ENCODE results near the gene HCAR1. TPM values are rescaled to one million over a fixed set of nuclear protein-coding genes. Genes with fewer than 3 reads are reported as not detected.

The HCAR1 gene, protein sequence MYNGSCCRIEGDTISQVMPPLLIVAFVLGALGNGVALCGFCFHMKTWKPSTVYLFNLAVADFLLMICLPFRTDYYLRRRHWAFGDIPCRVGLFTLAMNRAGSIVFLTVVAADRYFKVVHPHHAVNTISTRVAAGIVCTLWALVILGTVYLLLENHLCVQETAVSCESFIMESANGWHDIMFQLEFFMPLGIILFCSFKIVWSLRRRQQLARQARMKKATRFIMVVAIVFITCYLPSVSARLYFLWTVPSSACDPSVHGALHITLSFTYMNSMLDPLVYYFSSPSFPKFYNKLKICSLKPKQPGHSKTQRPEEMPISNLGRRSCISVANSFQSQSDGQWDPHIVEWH
- total RNA-seq = 0.11 and 0.31 TPM in 2 replicates

DNA sequence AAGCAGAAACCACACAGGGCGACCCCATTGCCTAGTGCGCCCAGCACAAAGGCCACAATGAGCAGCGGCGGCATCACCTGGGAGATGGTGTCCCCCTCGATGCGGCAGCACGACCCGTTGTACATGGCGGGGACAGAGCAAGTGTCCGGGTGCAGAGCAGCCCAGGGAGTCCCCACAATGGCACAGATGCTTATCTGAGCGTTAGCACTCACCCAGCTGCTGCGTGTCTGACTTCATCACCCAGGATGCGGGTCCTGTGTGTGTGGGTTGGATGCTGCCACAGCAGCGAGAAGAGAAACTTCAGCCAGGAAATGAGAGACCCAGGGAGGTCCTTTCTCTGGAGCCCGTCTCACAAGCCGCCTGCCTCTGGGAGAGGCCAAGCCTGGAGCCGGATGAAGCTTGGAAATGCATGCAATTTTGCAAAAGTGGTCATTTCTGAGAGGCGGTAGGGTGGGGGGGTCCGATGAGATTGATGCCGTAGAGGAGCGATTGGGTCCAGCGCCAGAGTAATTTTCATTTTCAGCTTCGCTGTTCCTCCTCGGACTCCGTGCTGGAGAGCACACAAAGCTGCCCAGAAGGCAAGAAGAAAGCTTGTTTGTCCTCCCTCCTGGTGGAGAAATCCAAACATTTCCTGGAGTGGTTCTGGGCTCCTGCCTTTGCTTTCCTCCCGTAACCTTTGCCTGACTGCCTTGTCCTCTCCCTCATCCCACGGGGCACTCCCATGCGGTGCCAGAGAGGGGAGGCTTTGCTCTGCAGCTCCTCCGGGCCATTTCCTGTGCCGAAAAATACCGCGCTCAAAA lies at the start of gene HCAR1:
Gene HCAR1 (minus strand): TSS at position 630 of the 800 bp plus-strand sequence. CDS start 505 bp downstream, at position 125.

DNA sequence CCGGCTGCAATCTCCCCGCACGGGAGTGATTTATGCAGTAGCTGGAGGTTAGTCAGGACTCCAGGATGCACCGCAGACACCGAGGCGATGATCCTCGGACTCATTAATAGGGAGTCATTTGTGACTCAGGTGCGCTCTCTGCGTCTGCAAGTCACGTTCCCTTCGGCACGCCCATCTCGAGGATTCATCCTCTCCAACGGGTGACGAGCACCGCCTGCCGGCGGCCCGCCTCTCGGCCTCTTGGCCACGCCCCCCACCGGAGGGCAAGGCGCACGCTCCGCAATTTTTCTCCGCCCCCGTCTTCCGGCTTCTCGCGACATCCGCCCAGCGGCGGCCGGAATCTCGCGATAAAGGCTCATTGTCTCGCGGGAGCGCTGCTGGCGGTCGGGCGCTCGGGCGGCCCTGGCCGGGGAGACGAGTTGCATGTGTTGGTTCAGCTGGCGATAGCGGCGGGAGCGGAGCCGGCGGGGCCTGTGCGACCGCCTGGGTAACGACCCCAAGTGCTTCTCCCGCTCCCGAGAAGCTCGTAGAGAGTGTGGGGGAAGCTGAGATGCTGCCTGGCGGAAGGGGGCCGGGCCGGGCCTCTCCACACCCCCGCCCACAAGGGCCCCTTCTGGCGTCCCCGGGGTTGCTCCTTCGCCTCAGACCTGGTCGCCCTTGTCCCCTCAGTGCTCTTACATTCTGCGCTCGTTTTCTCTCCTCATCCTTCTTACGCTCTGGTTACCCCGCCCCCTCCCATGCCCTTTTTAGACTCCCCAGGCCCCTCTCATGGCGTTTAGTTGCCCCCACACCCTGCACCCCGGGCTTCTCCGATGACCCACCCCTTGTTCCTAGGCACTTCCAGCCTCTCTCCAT lies 22.0 kb upstream of the HCAR1 start, which contains the start of gene DENR:
Gene DENR (plus strand): TSS at position 361 of the 855 bp plus-strand sequence. CDS start 878 bp downstream, outside the sequence.

DNA sequence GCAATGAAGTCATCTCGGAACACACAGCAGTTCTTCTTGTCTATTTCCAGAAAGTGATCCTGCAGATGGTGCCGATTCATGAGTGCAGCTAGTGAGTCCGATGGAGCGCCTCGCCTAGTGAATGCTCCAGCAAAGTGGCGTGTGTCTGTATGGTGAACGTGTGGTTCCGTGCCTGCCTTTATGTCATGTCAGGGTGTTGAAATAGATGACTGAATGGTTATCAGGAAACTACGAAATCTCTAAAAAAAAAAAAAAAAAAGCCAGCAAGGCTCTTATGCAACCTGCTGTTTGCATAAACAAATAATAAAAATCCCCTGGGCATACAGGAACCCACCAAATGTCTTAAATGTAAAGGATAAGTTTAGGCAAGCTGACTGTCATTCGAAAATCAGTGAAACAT lies 14.0 kb downstream of the HCAR1 start, which contains the start of gene HCAR3:
Gene HCAR3 (minus strand): TSS at position 154 of the 400 bp plus-strand sequence. CDS start 74 bp downstream, at position 80.

DNA sequence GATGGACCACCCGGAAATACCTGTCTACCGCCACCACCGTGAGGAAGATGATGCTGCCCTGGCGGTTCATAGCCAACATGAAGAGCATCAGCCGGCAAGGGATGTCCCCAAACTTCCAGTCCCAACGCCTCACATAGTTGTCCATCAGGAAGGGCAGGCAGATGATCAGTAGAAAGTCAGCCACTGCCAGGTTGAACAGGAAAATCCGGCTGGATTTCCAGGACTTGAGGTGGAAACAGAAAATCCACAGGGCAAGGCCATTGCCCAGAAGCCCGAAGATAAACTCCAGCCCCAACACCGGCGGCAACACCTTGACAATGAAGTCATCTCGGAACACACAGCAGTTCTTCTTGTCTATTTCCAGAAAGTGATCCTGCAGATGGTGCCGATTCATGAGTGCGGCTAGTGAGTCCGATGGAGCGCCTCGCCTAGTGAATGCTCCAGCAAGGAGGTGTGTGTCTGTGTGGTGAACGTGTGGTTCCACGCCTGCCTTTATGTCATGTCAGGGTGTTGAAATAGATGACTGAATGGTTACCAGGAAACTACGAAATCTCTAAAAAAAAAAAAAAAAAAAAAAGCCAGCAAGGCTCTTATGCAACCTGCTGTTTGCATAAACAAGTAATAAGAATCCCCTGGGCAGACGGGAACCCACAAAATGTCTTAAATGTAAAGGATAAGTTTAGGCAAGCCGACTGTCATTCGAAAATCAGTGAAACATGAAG lies 27.6 kb downstream of the HCAR1 start, which contains the start of gene HCAR2:
Gene HCAR2 (minus strand): TSS at position 468 of the 722 bp plus-strand sequence. CDS start 74 bp downstream, at position 394.

Other genes starting within 250 kb of the HCAR1 start
- 13.4 and 15.7 TPM in 2 replicates for gene ZCCHC8, start 229.9 kb downstream of the HCAR1 start, total RNA-seq
- gene RSRC2, start 203.9 kb downstream of the HCAR1 start, total RNA-seq = 24.6 and 31.4 TPM in 2 replicates
- gene KNTC1, start 203.6 kb downstream of the HCAR1 start, total RNA-seq = 16.1 and 28.1 TPM in 2 replicates
- 0.61 and 2.1 TPM in 2 replicates for gene HCAR2, start 27.5 kb downstream of the HCAR1 start, total RNA-seq
- 1.4 and 4.3 TPM in 2 replicates for gene HCAR3, start 14.0 kb downstream of the HCAR1 start, total RNA-seq
- 30.9 and 33.2 TPM in 2 replicates for gene DENR, start 22.0 kb upstream of the HCAR1 start, total RNA-seq
- gene CCDC62, start 43.7 kb upstream of the HCAR1 start, total RNA-seq = 0.23 TPM in 2 replicates
- 43.9 and 47.3 TPM in 2 replicates for gene HIP1R, start 104.6 kb upstream of the HCAR1 start, total RNA-seq
- 53.7 and 59.2 TPM in 2 replicates for gene VPS37B, start 165.3 kb upstream of the HCAR1 start, total RNA-seq
- gene ABCB9, start 235.6 kb upstream of the HCAR1 start, total RNA-seq = 6.3 and 10.5 TPM in 2 replicates
- 7.0 and 15.6 TPM in 2 replicates for gene OGFOD2, start 244.4 kb upstream of the HCAR1 start, total RNA-seq
- gene ARL6IP4, start 249.8 kb upstream of the HCAR1 start, total RNA-seq = 262 and 285 TPM in 2 replicates

Measured in hair follicular keratinocyte (primary cell).